PC-3 (cell line): ENCODE results near the gene ARRB1. TPM values are rescaled to one million over a fixed set of nuclear protein-coding genes. Genes with fewer than 3 reads are reported as not detected.

Source experiments
- ATAC-seq: fragments of 200-7000 bp; cut with Tn5 transposase; 2 replicates; pipeline ENCODE4 v1.9.1; 2020; ENCODE audit warnings: mild to moderate bottlenecking, moderate library complexity
- BruUV-seq: library from RNA; stranded (reverse); fragments of 400-500 nt; replicated peaks from 2 replicates; lab custom pipeline; 2021; lab: Mats Ljungman, UMichigan
- CTCF ChIA-PET: fragments of 300-600 bp; sonication (Branson Sonifier 250); formaldehyde crosslinking; loops from one replicate; lab custom pipeline; 2022; ENCODE audit warnings: antibody characterized with exemption; lab: Charles Lee
- POLR2A ChIA-PET: fragments of 300-600 bp; sonication (Branson Sonifier 250); formaldehyde crosslinking; loops from one replicate; lab custom pipeline; 2022; ENCODE audit warnings: antibody characterized with exemption; ENCODE audit not compliant: unreplicated experiment; lab: Charles Lee
- DNase-seq: peaks from one replicate; pipeline ENCODE4 v3.0.0-alpha.2; 2015
- H2AFZ ChIP-seq: fragments of 300-600 bp; sonication (generic); 2 replicates; pipeline ENCODE4 v1.6.0; 2016; ENCODE audit warnings: antibody characterized with exemption, low read length
- H3F3A ChIP-seq: fragments of 300-600 bp; sonication (generic); one replicate; pipeline ENCODE4 v1.6.0; 2017; ENCODE audit warnings: antibody characterized with exemption, low read length, control low read depth, mild to moderate bottlenecking; ENCODE audit not compliant: unreplicated experiment
- H3K27ac ChIP-seq: fragments of 300-600 bp; sonication (generic); 2 replicates; pipeline ENCODE4 v1.5.1; 2016; ENCODE audit warnings: mild to moderate bottlenecking, low read length
- H3K27me3 ChIP-seq: fragments of 300-600 bp; sonication (generic); 2 replicates; pipeline ENCODE4 v1.6.1; 2016; ENCODE audit warnings: low read length, mixed read lengths
- H3K36me3 ChIP-seq: fragments of 300-600 bp; sonication (generic); 2 replicates; pipeline ENCODE4 v1.6.1; 2016; ENCODE audit warnings: low read depth, mixed run types, low read length, mixed read lengths
- H3K4me1 ChIP-seq: fragments of 300-600 bp; sonication (generic); 2 replicates; pipeline ENCODE4 v1.5.1; 2016; ENCODE audit warnings: low read length; ENCODE audit not compliant: insufficient read depth
- H3K4me2 ChIP-seq: fragments of 300-600 bp; sonication (generic); 2 replicates; pipeline ENCODE4 v1.6.0; 2016; ENCODE audit warnings: low read length
- H3K4me3 ChIP-seq: fragments of 300-600 bp; sonication (generic); 2 replicates; pipeline ENCODE4 v1.5.1; 2016; ENCODE audit warnings: mild to moderate bottlenecking, low read length, mixed read lengths
- H3K79me2 ChIP-seq: fragments of 300-600 bp; sonication (generic); 2 replicates; pipeline ENCODE4 v1.6.1; 2017; ENCODE audit warnings: low read length, mixed read lengths
- H3K9ac ChIP-seq: fragments of 300-600 bp; sonication (generic); 2 replicates; pipeline ENCODE4 v1.6.0; 2016; ENCODE audit warnings: mild to moderate bottlenecking, low read length
- H3K9me2 ChIP-seq: fragments of 300-600 bp; sonication (generic); replicated peaks from 2 replicates; pipeline ENCODE4 v1.6.1; 2016; ENCODE audit warnings: mixed run types, low read length, mixed read lengths
- H3K9me3 ChIP-seq: fragments of 300-600 bp; sonication (generic); 2 replicates; pipeline ENCODE4 v1.6.1; 2016; ENCODE audit warnings: low read length, mixed read lengths
- H4K20me1 ChIP-seq: fragments of 300-600 bp; sonication (generic); 2 replicates; pipeline ENCODE4 v1.6.1; 2016; ENCODE audit warnings: low read length, mixed read lengths
- CTCF ChIP-seq: fragments of 300-600 bp; sonication (generic); conservative IDR thresholded peaks from 2 replicates; pipeline ENCODE4 v1.5.1; 2017; ENCODE audit warnings: antibody characterized with exemption, low read depth, mild to moderate bottlenecking, low read length
- EZH2 ChIP-seq: fragments of 300-600 bp; sonication (generic); IDR thresholded peaks from one replicate; pipeline ENCODE4 v1.6.1; 2017; ENCODE audit warnings: antibody characterized with exemption, mild to moderate bottlenecking, low read length; ENCODE audit not compliant: unreplicated experiment
- EZH2phosphoT487 ChIP-seq: fragments of 300-600 bp; sonication (generic); IDR thresholded peaks from 2 replicates; pipeline ENCODE4 v1.6.1; 2018; ENCODE audit warnings: mild to moderate bottlenecking, antibody characterized with exemption, low read length, borderline replicate concordance
- intact Hi-C: fragments of 100-400 bp; cut with micrococcal nuclease; formaldehyde crosslinking; loops from 2 replicates; pipeline ENCODE4 v1.9.0; 2023
- total RNA-seq: library from RNA; depleted of rRNA; stranded (reverse); fragments of >200 nt; gene quantifications from 2 replicates; pipeline ENCODE4 v1.2.3, GENCODE V29; 2014

ARRB1 gene
- total RNA-seq, 1 experiment from 2014 or later, result 19.1 TPM

DNA sequence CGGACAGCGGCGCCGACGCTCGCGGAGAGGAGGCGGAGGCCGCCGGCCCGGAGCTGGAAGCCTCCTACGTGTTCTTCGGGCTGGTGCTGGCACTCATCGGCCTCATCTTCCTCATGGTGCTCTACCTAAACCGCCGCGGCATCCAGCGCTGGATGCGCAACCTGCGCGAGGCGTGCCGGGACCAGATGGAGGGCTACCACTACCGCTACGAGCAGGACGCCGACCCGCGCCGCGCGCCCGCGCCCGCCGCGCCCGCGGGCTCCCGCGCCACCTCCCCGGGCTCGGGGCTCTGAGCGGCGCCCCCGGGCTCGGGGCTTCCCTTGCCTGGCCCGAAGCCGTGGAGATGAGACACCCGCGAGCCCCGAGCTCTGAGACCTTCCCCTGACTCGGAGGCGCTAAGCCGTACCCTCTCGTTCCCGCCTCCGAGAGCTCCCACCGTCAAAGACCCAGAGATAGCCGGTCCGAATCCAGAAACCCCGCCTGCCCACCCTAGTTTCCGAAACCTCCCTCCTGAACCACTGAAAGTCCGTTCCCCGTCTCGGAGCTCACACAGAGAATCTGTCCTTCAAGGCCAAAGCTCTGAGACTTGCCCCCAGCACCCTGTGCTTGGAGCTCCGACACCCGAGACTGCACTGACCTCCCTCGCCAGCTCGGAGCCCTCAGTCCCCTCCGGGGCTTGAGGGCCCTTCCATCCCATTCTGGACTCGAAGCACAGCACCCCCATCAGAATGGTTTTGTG, 109.4 kb downstream of the ARRB1 start:
- no peaks in the 10 kb centered on the region for H3K9me2 ChIP-seq
- no peak overlapping the region for H3K27ac ChIP-seq
- POLR2A ChIA-PET, result no interaction called here
- no peaks in the 10 kb centered on the region for H3F3A ChIP-seq
- peak overlapping the region; percentile 80 for H2AFZ ChIP-seq
- no peaks in the 10 kb centered on the region for H4K20me1 ChIP-seq
- peak overlapping the region; percentile 83 for H3K4me2 ChIP-seq
- ATAC-seq (peak; percentile 15), DNase-seq (no peak)
- H3K27me3 ChIP-seq, result peaks cover 53% of the 10 kb centered on the region
- H3K4me3 ChIP-seq, result peak overlapping the region; percentile 65
- no peaks in the 10 kb centered on the region for H3K36me3 ChIP-seq
- CTCF ChIA-PET, result interaction anchor here (0.9 to 1.9 kb wide), 4 partner anchors 37 to 253 kb away, joined by 3 to 12 read pairs (median 3); partner anchors contain the start of gene NEU3
- TF ChIP-seq EZH2 (no peak), CTCF (no peak; the same call in 1 of the 2 replicates), EZH2phosphoT487 (no peak)
- H3K4me1 ChIP-seq, result peaks cover 4% of the 10 kb centered on the region; the same call in 1 of the 2 replicates
- H3K9me3 ChIP-seq, result no peaks in the 10 kb centered on the region
- H3K9ac ChIP-seq, result no peak overlapping the region
- no TSS peak for BruUV-seq
- intact Hi-C loops, result no loop called here
- no peaks in the 10 kb centered on the region for H3K79me2 ChIP-seq

- Histone ChIP-seq H3K4me2 (peak overlapping the region; percentile 83), H3K9me2 (no peaks in the 10 kb centered on the region), H4K20me1 (no peaks in the 10 kb centered on the region), H3K9me3 (no peaks in the 10 kb centered on the region), H3K4me3 (peak overlapping the region; percentile 65), H3K4me1 (peaks cover 4% of the 10 kb centered on the region; the same call in 1 of the 2 replicates), H2AFZ (peak overlapping the region; percentile 80; the same call in 1 of the 2 replicates), H3K36me3 (no peaks in the 10 kb centered on the region), H3F3A (no peaks in the 10 kb centered on the region), H3K27me3 (peaks cover 53% of the 10 kb centered on the region), H3K9ac (no peak overlapping the region), H3K27ac (no peak overlapping the region), H3K79me2 (no peaks in the 10 kb centered on the region)
- POLR2A ChIA-PET, result no interaction called here
- ATAC-seq (peak; percentile 95), DNase-seq (peak; percentile 94)
- CTCF ChIA-PET, result interaction anchor here (0.6 to 1.9 kb wide), 5 partner anchors 36 to 253 kb away, joined by 3 to 15 read pairs (median 3); partner anchors contain the start of gene NEU3
- intact Hi-C loops, result no loop called here
- TF ChIP-seq EZH2phosphoT487 (no peak), CTCF (peak; percentile 70), EZH2 (no peak)
- no TSS peak for BruUV-seq
Measured at GRCh38 chr11:75241036-75241905, 110.2 kb downstream of the ARRB1 start.
